OCI-LY7 (cell line): ENCODE measurements around the gene ZKSCAN1. TPM values are rescaled to one million over a fixed set of nuclear protein-coding genes. Genes with fewer than 3 reads are reported as not detected.
A peak's percentile ranks its signal among the peaks of the same experiment; 100 is the strongest.

Source experiments
- BruUV-seq: library from RNA; stranded (reverse); fragments of 400-500 nt; replicated peaks from 2 replicates; lab custom pipeline; 2021; lab: Mats Ljungman, UMichigan
- CTCF ChIA-PET: fragments of 300-600 bp; sonication (Branson Sonifier 250); formaldehyde crosslinking; loops from one replicate; lab custom pipeline; 2022; ENCODE audit warnings: antibody characterized with exemption; ENCODE audit not compliant: unreplicated experiment; lab: Charles Lee
- POLR2A ChIA-PET: fragments of 300-600 bp; sonication (Branson Sonifier 250); formaldehyde crosslinking; loops from one replicate; lab custom pipeline; 2022; ENCODE audit warnings: antibody characterized with exemption; lab: Charles Lee
- DNase-seq: peaks from one replicate; pipeline ENCODE4 v3.0.0-alpha.2; 2015; ENCODE audit warnings: low spot score
- H2AFZ ChIP-seq: fragments of 200-600 bp; sonication (generic), shearing (Covaris generic); 2 replicates; pipeline ENCODE4 v1.6.1; 2014; ENCODE audit warnings: mild to moderate bottlenecking, antibody characterized with exemption, low read length, moderate library complexity
- H3K27ac ChIP-seq: fragments of 200-600 bp; sonication (generic); 2 replicates; pipeline ENCODE4 v1.5.1; 2014; ENCODE audit warnings: mixed run types, low read depth, mild to moderate bottlenecking, moderate library complexity, low read length, inconsistent platforms; ENCODE audit not compliant: poor library complexity, severe bottlenecking
- H3K36me3 ChIP-seq: fragments of 200-600 bp; sonication (generic); 2 replicates; pipeline ENCODE4 v1.6.1; 2014; ENCODE audit warnings: mild to moderate bottlenecking, antibody characterized with exemption, low read length, moderate library complexity, mixed read lengths; ENCODE audit not compliant: insufficient read depth
- H3K4me1 ChIP-seq: fragments of 200-600 bp; sonication (generic); 2 replicates; pipeline ENCODE4 v1.5.1; 2014; ENCODE audit warnings: mild to moderate bottlenecking, low read length; ENCODE audit not compliant: insufficient read depth, poor library complexity, severe bottlenecking
- H3K4me2 ChIP-seq: fragments of 200-600 bp; sonication (generic); 2 replicates; pipeline ENCODE4 v1.6.1; 2014; ENCODE audit warnings: mild to moderate bottlenecking, low read length
- H3K4me3 ChIP-seq: fragments of 200-600 bp; sonication (generic); 2 replicates; pipeline ENCODE4 v1.5.1; 2014; ENCODE audit warnings: mild to moderate bottlenecking, low read depth, low read length; ENCODE audit not compliant: poor library complexity, severe bottlenecking
- H3K79me2 ChIP-seq: fragments of 200-600 bp; sonication (generic); 2 replicates; pipeline ENCODE4 v1.6.1; 2016; ENCODE audit warnings: low read depth, mild to moderate bottlenecking, low read length, moderate library complexity, mixed read lengths; ENCODE audit not compliant: insufficient read depth
- H3K9me2 ChIP-seq: fragments of 200-600 bp; sonication (generic); 2 replicates; pipeline ENCODE4 v1.6.1; 2016; ENCODE audit warnings: mild to moderate bottlenecking, low read length, mixed read lengths; ENCODE audit not compliant: insufficient read depth
- H3K9me3 ChIP-seq: fragments of 200-600 bp; sonication (generic); 2 replicates; pipeline ENCODE4 v1.6.1; 2014; ENCODE audit warnings: mild to moderate bottlenecking, mixed run types, low read length, mixed read lengths
- H4K20me1 ChIP-seq: fragments of 200-600 bp; sonication (generic); 2 replicates; pipeline ENCODE4 v1.6.1; 2014; ENCODE audit warnings: mild to moderate bottlenecking, antibody characterized with exemption, low read length, moderate library complexity, mixed read lengths; ENCODE audit not compliant: insufficient read depth
- EZH2phosphoT487 ChIP-seq: fragments of 200-600 bp; sonication (generic); IDR thresholded peaks from 2 replicates; pipeline ENCODE4 v1.6.1; 2018; ENCODE audit warnings: low read depth, borderline replicate concordance, mild to moderate bottlenecking, mixed run types, antibody characterized with exemption, low read length, moderate library complexity, mixed read lengths
- intact Hi-C: fragments of 100-400 bp; cut with micrococcal nuclease; formaldehyde crosslinking; loops from one replicate; pipeline ENCODE4 v1.10.0; 2022; ENCODE audit not compliant: unreplicated experiment
- total RNA-seq, 2 experiments: library from RNA; depleted of rRNA in 1 of 2; stranded (reverse); fragments of >200 nt in 1 of 2; shearing (Covaris generic) in 1 of 2; gene quantifications; 2 replicates each; pipeline ENCODE4 v1.2.3, GENCODE V29; 2014 to 2022
- TF ChIP-seq, protein P1 (sequence below): fragments of 200-600 bp; sonication (generic); conservative IDR thresholded peaks from 2 replicates; pipeline ENCODE4 v1.5.1; 2014; ENCODE audit warnings: mild to moderate bottlenecking, antibody characterized with exemption, low read length, moderate library complexity, mixed read lengths

The ZKSCAN1 gene
- total RNA-seq, 2 experiments from 2014 or later, result 20.2 to 48.1 TPM

DNA sequence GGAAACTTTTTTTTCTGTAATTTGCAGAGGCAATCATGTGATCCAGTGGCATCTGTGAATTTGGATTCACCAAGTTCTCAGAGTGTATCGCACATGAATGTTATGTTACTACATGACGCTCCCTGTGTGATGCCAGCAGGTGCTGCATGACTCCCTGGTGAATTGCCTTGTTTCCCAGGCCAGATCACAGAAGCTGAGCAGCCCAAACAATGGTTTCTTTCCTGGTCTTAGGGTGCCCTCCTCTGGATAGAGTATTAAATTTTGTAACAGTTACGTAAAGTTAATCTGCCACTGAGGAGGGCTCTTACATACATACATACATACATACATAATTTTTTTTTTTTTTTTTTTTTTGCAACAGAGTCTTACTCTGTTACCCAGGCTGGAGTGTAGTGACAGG lies 37.8 kb downstream of the ZKSCAN1 start:
- H3K27ac ChIP-seq, result no peak overlapping the region
- peak; percentile 69 for DNase-seq
- no peak overlapping the region for H3K4me2 ChIP-seq
- no peaks in the 10 kb centered on the region for H3K9me3 ChIP-seq
- ChIA-PET CTCF (no interaction called here), POLR2A (interaction anchor here (0.6 to 1.0 kb wide), 3 partner anchors 26 to 1193 kb away, joined by 4 to 8 read pairs (median 6); no protein-coding TSS in a partner anchor)
- H3K9me2 ChIP-seq, result no peaks in the 10 kb centered on the region
- no peak overlapping the region for H3K4me3 ChIP-seq
- H3K79me2 ChIP-seq, result no peaks in the 10 kb centered on the region; the same call in 1 of the 2 replicates
- TF ChIP-seq EZH2phosphoT487, result no peak
- TF ChIP-seq, protein P1, sequence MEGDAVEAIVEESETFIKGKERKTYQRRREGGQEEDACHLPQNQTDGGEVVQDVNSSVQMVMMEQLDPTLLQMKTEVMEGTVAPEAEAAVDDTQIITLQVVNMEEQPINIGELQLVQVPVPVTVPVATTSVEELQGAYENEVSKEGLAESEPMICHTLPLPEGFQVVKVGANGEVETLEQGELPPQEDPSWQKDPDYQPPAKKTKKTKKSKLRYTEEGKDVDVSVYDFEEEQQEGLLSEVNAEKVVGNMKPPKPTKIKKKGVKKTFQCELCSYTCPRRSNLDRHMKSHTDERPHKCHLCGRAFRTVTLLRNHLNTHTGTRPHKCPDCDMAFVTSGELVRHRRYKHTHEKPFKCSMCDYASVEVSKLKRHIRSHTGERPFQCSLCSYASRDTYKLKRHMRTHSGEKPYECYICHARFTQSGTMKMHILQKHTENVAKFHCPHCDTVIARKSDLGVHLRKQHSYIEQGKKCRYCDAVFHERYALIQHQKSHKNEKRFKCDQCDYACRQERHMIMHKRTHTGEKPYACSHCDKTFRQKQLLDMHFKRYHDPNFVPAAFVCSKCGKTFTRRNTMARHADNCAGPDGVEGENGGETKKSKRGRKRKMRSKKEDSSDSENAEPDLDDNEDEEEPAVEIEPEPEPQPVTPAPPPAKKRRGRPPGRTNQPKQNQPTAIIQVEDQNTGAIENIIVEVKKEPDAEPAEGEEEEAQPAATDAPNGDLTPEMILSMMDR, result peak; percentile 71
- intact Hi-C loops, result loop anchor here (5.0 kb wide), 2 partner anchors 61 to 141 kb away; no protein-coding TSS in a partner anchor
- H2AFZ ChIP-seq, result no peak overlapping the region
- no TSS peak for BruUV-seq
- peaks cover 10% of the 10 kb centered on the region for H3K4me1 ChIP-seq
- no peaks in the 10 kb centered on the region for H4K20me1 ChIP-seq
- peaks cover 14% of the 10 kb centered on the region for H3K36me3 ChIP-seq

DNA sequence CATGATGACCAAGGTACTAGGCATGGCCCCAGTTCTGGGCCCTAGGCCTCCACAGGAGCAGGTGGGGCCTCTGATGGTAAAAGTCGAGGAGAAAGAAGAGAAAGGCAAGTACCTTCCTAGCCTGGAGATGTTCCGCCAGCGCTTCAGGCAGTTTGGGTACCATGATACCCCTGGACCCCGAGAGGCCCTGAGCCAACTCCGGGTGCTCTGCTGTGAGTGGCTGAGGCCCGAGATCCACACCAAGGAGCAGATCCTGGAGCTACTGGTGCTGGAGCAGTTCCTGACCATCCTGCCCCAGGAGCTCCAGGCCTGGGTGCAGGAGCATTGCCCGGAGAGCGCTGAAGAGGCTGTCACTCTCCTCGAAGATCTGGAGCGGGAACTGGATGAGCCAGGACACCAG lies 41.6 kb downstream of the ZKSCAN1 start:
- H3K9me2 ChIP-seq, result no peaks in the 10 kb centered on the region
- ChIA-PET POLR2A (no interaction called here), CTCF (no interaction called here)
- H3K36me3 ChIP-seq, result peaks cover 32% of the 10 kb centered on the region
- no peaks in the 10 kb centered on the region for H3K79me2 ChIP-seq
- no peak for DNase-seq
- H3K27ac ChIP-seq, result no peak overlapping the region
- H3K4me2 ChIP-seq, result no peak overlapping the region
- peaks cover 6% of the 10 kb centered on the region for H3K4me1 ChIP-seq
- no peaks in the 10 kb centered on the region for H3K9me3 ChIP-seq
- intact Hi-C loops, result no loop called here
- BruUV-seq, result no TSS peak
- no peak for TF ChIP-seq EZH2phosphoT487
- TF ChIP-seq, protein P1, result no peak
- H2AFZ ChIP-seq, result no peak overlapping the region
- H3K4me3 ChIP-seq, result no peak overlapping the region
- H4K20me1 ChIP-seq, result no peaks in the 10 kb centered on the region

DNA sequence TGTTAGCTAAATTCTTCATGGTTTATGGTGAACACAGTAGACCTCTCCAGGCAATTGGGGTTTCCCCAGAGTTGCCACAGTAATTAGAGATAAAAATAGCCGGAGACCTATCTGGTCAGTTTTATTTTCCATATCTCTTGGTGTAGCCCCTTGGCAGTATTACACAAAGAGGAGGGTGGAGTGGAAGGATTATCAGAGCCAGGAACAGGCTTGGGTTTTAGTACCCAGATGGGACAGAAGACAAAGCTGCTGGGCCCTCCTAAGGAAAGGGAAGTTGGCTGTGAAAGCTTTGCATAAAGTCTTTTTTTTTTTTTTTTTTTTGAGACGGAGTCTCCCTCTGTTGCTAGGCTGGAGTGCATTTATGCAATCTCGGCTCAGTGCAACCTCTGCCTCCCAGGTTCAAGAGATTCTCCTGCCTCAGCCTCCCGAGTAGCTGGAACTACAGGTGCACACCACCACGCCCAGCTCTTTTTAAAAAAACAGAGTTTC lies 43.9 kb downstream of the ZKSCAN1 start:
- peaks cover 41% of the 10 kb centered on the region for H3K36me3 ChIP-seq
- intact Hi-C loops, result no loop called here
- DNase-seq, result peak; percentile 14
- H3K79me2 ChIP-seq, result no peaks in the 10 kb centered on the region
- POLR2A ChIA-PET, result interaction anchor here (0.6 to 1.5 kb wide), 4 partner anchors 10 to 40 kb away, joined by 3 to 5 read pairs (median 4); partner anchors contain the start of gene ZSCAN21
- H3K4me2 ChIP-seq, result no peak overlapping the region
- no peak for TF ChIP-seq EZH2phosphoT487
- TF ChIP-seq, protein P1, result no peak
- H3K4me3 ChIP-seq, result no peak overlapping the region
- H2AFZ ChIP-seq, result no peak overlapping the region
- H3K27ac ChIP-seq, result no peak overlapping the region
- no peaks in the 10 kb centered on the region for H3K9me3 ChIP-seq
- no peaks in the 10 kb centered on the region for H3K9me2 ChIP-seq
- CTCF ChIA-PET, result no interaction called here
- H3K4me1 ChIP-seq, result peaks cover 6% of the 10 kb centered on the region
- no TSS peak for BruUV-seq
- H4K20me1 ChIP-seq, result no peaks in the 10 kb centered on the region
